ENCODE measurements around the gene USP6NL.
"Not testable (repeated sequence)": the region's sequence is repeated elsewhere in the genome, so short reads cannot be mapped to it uniquely, and the experiment has no call there.

Gene USP6NL

DNA sequence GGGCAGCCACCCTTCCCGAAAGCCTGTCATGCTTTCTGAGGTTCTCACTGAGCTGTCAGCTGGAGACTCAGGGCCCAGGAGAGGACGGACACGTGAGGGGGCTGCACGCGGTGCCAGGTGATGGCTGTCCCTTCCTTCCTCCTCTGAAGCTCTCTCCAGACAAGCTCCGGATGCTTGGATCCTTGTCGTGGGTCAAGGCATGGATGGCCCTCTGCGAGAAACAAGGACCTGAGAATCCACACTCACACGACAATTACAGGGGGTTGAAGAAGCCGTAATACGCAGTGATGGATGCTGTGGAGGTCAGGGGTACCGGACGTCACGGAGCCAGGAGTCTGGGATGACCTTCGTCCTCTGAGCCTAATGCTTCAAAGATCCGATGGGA is 170.3 kb downstream of the USP6NL start:
- no peak for DNase-seq

DNA sequence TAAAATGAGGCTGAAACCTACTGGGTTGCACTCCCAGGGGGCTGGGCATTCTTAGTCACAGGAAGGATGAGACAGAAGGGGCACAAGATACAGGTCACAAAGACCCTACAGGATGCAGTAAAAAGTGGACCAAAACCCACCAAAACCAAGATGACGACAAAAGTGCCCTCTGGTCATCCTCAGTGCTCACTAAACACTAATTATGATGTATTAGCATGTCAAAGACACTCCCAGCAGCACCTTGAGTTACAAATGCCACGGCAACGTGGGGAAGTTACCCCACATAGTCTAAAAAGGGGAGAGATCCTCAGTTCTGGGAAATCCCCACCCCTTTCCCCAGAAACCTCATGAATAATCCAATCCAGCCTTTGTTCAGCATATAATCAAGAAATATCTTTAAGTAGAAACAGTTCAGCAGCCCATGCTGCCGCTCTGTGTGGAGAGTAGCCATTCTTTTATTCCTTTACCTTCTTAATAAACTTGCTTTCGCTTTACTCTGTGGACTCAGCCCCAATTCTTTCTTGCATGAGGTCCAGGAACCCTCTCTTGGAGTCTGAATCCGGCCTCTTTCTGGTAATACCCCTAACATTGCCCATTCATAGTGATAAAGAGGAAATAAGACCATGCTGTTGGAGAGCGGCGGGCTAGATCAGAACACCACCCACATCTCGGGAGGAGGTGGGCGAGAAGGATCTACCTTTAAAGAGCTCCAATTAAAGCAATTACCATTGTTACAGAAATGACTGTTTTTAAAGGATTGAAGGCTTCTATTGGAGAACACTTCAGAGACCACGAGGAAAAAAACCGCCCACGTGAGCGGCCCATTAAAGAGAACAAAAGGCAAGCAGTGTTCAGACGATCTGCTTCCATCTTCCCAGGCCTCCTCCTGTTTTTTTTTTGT is 170.9 kb downstream of the USP6NL start:
- peak; percentile 21 for DNase-seq

DNA sequence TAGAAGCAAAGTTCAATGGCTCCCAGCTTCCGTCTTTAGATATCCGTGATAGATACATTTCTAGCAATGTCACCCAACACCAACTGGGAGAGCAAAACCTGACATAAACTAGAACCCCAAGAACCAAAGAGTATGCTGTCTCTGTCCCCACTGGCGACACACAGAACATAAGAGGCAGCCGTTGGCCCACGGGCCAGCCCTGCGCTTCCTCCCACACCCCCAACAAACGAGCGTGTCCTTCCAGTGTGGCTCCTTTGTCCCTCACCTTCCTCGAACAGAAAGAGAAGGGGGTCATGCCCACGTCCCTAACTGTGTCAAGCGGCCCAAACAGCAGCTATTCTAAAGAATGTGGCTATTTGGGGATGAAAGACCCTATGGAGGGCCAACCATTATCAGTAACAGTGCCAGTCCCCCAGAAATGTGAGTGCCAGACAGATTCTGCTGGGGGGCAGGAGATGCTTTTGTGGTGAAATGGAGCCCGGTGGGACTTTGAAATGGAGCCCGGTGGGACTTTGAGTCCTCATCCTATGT is 171.9 kb downstream of the USP6NL start:
- DNase-seq = no peak

DNA sequence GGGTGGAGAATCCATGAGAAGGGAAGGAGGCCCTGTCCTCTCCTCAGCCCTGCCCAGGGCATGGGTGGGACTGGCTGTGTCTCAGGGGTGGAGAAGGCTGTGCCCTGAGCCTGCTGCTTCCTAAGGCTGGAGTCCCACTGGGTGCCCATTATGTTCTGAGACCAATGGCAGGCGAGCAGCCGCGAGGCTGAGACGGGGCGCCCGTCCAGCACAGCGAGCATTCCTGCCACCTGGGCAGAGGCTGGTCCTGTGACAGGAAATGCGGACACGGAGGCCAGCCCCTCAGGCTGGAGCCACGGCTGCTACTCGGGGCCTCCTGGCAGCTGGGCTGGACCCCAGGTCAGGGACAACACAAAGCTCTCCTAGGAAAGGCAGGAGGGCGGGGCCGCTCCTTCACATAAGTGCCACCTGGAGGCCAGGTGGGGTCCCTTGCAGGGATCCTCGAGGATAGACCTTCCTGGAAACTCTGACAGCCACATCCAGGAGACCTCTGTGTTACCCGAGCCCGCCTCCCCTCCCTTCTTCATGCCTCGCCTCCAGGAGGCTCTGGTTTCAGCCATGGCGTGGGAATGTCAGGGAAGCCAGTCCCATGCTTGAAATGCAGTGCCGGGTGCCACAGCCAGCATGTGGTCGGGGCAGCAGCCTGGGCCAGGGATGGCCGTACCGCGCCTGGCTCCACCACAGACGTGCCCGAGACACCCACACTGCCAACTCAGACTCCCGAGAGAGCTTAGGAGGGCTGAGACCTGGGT is 173.9 kb downstream of the USP6NL start:
- no peak for DNase-seq

DNA sequence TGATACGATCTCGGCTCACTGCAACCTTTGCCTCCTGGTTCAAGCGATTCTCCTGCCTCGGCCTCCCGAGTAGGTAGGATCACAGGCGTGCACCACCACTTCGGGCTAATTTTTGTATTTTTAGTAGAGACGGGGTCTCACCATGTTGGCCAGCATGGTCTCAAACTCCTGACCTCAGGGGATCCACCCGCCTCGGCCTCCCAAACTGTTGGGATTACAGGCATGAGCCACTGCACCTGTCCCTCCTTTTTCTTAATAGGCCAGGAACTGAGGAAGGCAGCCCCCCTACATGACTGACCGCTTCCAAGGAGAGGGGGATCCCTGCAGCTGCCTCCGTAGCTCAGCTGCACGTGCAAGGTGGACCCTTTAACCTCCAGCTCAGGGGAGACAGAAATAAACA is 175.0 kb downstream of the USP6NL start:
- DNase-seq = not testable (repeated sequence)

DNA sequence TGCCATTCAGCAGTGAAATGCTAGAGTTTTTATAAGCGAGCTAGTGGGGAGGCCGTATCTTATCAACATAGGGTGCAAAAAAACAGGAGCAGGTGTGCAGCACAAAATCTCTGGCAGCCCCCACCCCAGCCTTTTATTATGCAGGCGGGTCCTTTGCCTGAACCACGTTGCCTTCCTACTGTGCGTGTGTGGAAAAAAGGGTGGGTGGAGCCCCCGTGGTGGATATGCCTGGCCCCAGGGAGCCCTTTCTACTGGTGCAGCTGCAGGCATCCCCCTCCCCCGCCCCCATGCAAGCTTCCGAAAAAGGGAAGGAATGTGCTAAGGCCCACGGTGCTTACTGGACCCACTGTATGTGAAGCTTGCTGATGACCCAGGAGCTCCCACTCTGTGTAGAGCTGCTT is 175.9 kb downstream of the USP6NL start:
- DNase-seq = no peak

DNA sequence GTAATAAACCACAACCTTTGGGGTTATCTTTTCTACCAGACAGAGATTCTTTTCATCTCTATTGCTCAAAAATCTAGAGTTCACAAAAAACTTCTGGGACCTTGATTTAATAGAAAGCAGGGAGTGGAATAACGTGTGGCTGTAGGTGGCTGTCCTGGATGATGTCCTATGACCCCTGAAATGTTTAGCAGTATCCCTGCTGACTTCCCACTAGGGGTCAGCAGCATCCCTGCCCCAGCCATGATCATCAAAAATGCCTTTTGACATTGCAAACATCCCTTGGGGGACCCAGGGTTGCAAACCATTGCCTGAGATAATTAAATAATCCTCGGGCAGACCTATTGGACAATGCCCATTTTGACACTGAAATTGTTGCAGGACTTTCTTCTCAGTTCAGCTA is 177.1 kb downstream of the USP6NL start:
- no peak for DNase-seq

DNA sequence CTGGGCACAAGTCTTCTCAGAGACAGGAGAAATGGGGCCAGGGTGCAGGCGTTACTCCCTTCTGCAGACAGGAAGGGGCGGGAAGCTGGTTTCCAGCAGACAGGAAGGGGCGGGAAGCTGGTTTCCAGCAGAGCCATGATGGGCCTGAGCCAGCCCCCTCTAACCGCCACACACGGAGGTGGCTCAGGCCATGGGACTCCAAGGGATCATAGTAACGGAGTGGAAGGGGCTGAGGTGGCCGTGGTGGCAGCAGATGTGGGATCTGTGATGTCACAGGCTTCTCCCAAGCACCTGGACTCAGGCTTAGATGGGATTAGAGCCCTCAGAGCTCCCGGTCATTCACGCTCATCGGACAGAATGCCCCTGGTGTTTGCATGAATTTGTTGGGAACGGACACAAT is 177.8 kb downstream of the USP6NL start:
- DNase-seq = no peak

DNA sequence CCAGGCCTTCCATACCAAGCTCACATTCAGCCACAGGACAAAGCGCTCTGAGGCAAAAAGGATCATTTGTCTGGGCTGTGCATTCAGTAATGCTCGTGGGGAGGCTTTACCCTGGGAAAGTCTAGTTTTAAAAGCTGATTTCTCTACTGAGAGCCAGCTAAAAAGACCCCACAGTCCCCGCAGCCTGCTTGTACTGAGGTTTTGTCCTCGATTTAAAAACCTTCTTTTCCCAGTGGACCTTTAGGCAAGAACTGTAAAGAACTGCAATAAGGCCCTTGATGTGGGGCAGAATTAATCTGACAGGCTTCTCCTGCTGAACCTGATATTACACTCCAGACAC is 180.3 kb downstream of the USP6NL start:
- DNase-seq = no peak

DNA sequence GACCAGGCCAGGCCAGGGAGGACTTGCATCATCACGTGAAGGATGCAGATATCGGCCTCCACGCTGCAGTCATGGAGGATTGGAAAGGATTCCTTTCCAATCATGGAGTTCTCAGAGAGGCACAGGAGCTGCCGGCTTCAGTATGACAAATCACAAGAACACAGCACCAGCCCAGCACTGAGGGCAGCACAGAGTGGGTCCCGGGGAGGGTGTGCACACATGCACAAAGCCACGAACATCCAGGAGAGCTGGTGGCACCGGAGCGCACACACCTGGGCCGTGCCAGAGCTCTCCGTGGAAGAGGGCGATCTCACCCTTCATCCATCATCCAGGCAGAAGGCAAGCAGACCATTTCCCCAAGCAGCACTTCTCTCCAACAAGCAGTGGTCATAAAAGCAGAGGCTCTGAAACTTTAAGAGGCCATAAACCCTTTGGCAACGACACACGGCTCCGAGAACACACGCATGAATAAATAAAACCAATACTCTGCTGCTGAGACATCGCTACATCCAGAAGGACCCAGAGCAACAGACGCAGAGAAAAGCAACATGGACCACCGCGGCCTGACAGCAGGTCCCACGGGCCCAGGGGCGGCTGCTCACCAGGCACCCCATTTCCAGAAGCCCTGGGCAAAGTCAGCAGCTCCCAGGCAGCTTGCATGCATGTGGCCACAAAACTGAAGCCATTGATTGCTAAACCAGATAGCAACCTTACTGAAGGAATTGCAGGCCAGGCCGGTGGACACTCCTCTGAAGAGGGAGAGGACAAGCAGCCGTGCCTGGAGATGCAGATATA is 180.8 kb downstream of the USP6NL start:
- DNase-seq = no peak

DNA sequence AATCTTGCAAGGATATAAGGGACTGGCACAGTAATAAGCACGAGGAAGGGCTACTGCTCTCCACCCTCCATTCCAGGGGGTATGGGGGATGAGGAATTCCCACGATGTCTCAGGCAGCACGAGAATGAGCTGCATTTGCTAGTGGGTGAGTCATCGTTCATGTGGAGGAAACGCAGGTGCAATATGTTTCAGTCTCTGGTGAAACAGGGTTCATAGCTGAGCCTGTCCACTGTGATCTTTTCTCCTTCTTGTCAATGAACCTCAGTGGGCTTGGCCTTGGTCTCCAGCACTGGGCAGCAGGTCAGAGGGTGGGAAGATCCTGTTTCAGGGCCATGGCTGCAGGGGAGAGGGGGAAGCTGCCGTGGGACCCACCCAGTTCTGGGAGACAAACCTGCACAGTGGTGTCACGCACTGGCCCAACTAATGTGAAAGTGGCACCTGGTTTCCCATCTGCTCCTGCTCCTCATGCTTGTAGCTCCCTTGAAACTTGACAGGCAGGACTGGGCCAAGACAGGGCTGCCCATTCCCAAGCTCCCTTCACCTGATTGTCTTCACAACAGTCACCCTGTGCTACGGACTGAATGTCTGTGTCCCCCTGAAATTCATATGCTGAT is 181.9 kb downstream of the USP6NL start:
- DNase-seq = no peak

DNA sequence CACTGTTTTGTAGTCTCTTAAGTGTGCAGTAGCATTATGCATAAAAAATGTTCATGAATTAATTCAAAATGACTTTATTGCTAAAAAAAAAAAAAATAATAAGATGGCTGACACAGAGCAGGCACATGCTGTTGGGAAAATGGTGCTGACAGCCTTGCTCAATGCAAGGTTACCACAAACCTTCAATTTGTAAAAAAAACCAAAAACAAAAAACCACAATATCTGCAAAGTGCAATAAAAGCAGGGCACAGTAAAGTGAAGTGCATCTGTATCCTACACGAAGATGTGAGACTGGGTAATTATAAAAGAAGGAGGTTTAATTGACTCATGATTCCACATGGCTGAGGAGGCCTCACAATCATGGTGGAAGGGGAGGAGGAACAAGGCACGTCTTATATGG is 185.8 kb downstream of the USP6NL start:
- DNase-seq = no peak

DNA sequence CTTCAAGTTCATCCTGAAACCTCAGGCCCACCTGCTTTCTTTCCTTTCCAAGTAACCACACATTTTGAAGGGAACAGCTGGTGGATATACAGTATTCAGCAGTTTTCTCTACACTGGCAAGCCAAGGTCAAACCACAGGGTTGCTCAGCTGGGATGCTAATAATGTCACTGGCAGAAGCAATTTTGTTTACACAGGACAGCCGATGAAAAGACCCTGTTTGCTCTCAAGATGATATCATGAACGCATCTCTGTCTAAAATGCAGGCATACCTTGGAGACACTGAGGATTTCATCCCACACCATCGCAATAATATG is 186.2 kb downstream of the USP6NL start:
- DNase-seq = no peak

DNA sequence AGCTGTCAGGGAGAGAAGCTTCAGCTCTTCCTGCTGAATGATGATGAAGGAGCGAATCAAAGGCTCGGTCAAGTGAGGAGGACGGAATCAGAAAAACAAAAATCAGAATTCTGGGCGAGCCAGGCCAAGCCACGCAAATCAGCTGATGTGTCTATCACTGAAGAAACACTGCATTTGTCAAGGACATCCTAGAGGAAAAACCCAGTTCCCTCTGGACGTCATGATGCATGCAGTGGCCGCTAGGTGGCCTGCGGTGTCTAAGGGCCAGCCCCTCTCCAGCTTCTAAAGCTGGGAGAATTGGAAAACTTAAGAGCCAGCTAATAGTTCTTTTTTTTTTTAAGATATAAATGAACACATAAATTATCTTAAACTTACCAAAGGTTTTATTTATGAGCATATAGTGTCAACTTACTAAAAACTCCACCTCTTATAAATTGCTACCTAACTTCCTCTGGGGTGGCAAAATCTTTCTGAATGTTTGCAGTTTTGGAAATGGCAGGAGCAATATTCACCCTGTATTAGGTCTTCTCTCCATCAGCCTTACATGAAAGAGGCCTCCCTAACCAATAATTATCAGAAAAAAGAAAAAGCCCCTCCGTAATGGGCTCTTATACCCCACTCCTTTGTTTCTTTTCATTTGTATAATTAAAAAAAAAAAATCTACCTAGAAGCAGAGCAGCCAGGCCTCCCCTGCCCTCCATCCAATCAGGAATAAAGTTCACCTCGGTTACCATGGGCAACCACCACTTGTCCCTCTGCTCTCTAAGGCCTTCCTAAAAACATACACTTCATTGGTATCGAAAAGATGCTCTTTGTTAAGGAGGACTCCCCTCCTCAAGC is 186.8 kb downstream of the USP6NL start:
- DNase-seq = no peak

DNA sequence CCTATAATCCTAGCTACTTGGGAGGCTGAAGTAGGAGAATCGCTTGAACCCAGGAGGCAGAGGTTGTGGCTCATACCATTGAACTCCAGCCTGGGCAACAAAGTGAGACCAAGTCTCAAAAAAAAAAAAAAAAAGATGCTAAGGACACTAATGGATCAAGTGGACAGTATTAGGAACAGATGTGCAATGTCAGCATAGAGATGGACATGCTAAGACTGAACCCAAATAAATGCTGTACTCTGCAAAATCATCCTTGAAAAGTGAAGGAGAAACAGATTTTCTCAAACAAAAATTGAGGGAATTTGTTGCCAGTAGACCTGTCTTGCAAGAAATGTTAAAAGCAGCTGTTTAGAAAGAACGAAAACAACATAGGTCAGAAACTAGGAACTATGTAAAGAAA is 194.5 kb downstream of the USP6NL start:
- no peak for DNase-seq

DNA sequence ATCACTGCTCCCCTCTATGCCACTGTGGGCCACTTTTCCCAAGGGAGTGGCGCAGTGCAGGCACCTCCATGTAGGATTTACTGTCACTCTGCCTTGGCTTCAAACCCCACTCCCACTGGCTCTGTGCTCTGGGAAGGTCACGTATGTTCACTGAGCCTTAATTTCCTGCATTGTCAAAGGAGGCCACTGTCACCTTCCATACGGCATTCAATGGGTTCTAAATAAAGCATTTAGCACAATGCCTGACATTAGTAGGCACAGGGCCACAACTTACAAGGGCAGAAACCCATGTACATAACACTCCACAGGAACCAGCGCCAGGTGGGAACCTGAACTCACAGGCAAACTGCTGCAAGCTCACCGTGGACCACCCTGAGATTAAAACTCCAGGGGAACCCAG is 196.4 kb downstream of the USP6NL start:
- DNase-seq = no peak

DNA sequence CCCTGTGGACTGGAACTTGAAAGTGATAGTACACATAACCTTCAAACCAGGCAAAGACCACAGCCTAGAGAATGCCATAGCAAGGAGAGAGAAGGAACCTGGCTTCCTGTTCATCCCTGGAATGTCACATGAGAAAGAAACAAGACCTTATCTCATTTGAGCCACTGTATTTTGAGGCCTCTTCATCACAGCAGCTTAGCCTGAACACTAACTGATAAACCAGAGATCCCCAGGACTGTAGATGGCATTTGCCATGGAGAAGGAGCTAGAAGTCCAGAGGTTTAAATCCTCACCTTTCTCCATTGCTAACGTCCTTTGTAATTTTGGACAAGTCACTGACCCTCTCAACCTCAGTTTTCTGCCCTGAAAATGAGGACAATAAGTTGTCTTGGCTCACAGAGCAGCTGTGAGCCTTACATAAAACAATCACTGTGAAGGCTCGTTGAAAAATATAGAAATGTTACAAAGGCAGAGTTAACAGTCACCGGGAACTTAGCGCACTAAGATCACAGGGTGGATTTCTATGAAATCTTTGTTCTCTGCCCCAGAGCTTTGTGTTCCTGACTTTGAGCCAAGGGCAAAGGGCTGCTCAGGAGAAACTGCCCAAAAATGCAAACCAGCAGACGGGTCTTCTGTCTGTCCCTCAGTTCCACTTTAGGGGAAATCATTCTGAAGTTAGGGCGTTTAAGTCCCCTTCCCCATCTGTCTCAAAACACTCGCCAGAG is 197.0 kb downstream of the USP6NL start:
- DNase-seq = no peak

DNA sequence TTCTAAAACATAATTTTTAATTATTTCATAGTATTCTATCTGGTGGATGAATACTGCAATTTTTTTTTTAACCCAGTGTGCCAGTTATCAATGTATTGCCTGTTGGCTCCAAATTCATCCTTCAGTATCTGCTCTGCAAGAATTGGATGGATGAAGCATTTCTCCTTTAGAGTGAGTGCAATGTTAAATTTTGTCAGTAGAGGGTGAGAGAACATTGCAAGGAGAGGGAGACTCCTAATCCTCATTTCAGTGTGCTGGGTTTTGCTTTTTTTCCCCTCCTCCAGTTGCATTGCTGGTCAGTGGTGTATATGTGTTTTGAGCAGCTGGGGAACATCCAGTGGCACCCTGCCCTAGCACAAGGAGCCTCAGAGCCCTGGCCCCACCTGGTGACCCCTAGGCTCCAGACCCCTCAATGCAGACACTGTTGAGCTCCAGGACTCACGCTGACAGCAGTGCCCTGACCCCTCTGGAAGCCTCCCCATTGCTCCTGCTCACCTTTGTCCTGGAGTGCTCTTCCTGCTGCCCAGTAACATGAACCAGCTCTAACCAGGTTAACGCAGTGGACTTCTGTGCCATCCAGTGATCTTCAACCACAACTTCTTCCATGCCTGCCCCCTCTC is 199.4 kb downstream of the USP6NL start:
- DNase-seq = no peak

DNA sequence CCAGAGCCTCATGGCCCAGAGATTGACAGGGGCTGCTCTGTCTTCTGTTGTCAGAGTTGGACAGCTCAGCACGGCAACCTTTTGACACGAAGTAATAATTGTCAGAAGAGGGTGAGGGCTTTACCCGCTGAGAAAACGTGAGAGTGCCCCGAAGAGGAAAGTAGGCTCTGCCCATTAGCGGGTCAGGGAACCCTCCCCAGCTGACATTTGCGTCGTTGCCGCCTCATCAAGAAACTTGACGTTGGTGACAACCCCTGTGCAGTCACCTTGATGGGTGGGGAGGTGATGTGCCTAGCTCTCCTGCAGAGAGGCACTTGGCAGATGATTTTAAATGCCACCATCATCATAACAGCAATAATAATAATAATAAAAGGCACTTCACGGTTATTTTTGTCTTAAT is 202.1 kb downstream of the USP6NL start:
- DNase-seq = no peak

DNA sequence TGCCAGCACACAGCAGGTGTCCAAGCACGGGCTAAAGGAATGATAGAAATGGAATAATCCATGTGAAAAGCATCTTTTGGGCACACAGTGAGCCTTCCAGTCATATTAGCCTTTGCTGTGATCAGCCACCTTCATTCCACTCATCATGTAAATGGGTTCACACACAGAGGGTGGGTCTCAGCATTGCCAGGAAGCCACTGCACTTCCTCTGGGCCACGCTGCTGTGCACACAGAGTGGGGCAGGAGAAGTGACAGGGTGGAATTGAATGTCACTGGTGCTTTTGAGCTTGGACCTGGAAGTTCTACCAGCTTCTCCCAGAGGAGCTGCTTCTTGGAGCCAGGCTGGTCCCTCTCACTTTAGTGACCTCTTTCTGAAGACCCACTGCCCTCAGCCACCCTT is 203.5 kb downstream of the USP6NL start:
- no peak for DNase-seq

DNA sequence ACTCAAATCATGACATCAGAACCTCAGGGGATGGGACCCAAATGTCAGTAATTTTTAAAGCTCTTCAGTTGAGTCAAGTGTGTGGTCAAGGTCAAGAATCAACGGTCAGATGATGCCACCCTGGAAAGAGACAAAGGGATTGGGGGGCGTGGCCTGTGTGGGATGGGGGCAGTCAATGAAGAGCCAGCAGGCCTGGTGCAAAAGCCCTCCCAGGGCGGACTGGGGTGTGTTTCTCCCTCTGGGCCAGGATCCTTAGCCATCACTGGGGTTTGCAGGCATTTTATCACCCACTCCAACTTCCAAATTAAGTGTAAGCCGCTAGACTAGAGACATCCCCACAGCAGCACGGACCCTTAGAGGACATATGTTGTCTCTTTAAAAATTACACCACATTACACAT is 204.7 kb downstream of the USP6NL start:
- no peak for DNase-seq

Data from stimulated activated CD4-positive, alpha-beta T cell treated with anti-CD3 and anti-CD28 coated beads, Interleukin-4, amount 100 ng/mL, for 1 hour (primary cell).